Heart left ventricle (tissue), 16 donors: ENCODE measurements around the gene ABO. TPM values are rescaled to one million over a fixed set of nuclear protein-coding genes. Genes with fewer than 3 reads are reported as not detected.
"Not testable (repeated sequence)": the region's sequence is repeated elsewhere in the genome, so short reads cannot be mapped to it uniquely, and the experiment has no call there.

Experiments used
- ATAC-seq, 4 donors: fragments of 200-7000 bp; cut with Tn5 transposase; one replicate each; pipeline ENCODE4 v1.9.1; 2020 to 2022; ENCODE audit warnings: moderate library complexity in 4 of 4, mild to moderate bottlenecking in 3 of 4, moderate number of reproducible peaks in 1 of 4
- DNase-seq, 5 donors: peaks; one replicate each; pipeline ENCODE4 v3.0.0-alpha.2; 2020
- H3K27ac ChIP-seq, 12 donors: fragments of 200-600 bp; sonication (generic) in 4 of 12; one replicate each; pipeline versions ENCODE4 v1.5.0 to v1.8.0; 2016 to 2022; ENCODE audit warnings: mild to moderate bottlenecking in 2 of 12
- H3K27me3 ChIP-seq, 9 donors: fragments of 200-600 bp; sonication (generic) in 2 of 9; one replicate each; pipeline versions ENCODE4 v1.5.1 to v1.8.0; 2016 to 2022; ENCODE audit warnings: mild to moderate bottlenecking in 3 of 9
- H3K36me3 ChIP-seq, 9 donors: fragments of 200-600 bp; sonication (generic) in 2 of 9; one replicate each; pipeline versions ENCODE4 v1.5.0 to v1.8.0; 2018 to 2022; ENCODE audit warnings: mild to moderate bottlenecking in 2 of 9
- H3K4me1 ChIP-seq, 12 donors: fragments of 200-600 bp; sonication (generic) in 4 of 12; one replicate each; pipeline versions ENCODE4 v1.5.0 to v1.8.0; 2016 to 2022; ENCODE audit warnings: mild to moderate bottlenecking in 3 of 12
- H3K4me3 ChIP-seq, 12 donors: fragments of 200-600 bp; sonication (generic) in 4 of 12; one replicate each; pipeline versions ENCODE4 v1.5.0 to v1.8.0; 2017 to 2022; ENCODE audit warnings: mild to moderate bottlenecking in 9 of 12, moderate library complexity in 4 of 12
- H3K9me3 ChIP-seq, 12 donors: fragments of 200-600 bp; sonication (generic) in 4 of 12; one replicate each; pipeline versions ENCODE4 v1.5.0 to v1.8.0; 2016 to 2022; ENCODE audit warnings: mild to moderate bottlenecking in 1 of 12
- POLR2A ChIP-seq, 2 donors: fragments of 450-650 bp; IDR thresholded peaks; one replicate each; pipeline ENCODE4 v1.6.1; 2017; ENCODE audit warnings: antibody characterized with exemption in 2 of 2, mild to moderate bottlenecking in 2 of 2, moderate library complexity in 2 of 2
- WGBS, 4 donors: extraction: QIAGEN DNeasy Blood & Tissue Kit in 2 of 4; methylation state at CpG; one replicate each; pipeline versions ENCODE4 v1.1.5 to v1.1.7; 2013 to 2018; 5-methylcytosine and 5-hydroxymethylcytosine counted together
- intact Hi-C, 10 donors: fragments of 100-400 bp; cut with DNase I; formaldehyde crosslinking; loops; one replicate each; pipeline versions ENCODE4 v1.11.1 to v1.14.2; 2022
- polyA plus RNA-seq, 2 donors: library from polyadenylated mRNA; stranded (reverse); fragments of 200-250 nt; gene quantifications; one replicate each; pipeline ENCODE4 v1.2.3, GENCODE V29; 2013
- total RNA-seq, 9 donors: library from RNA; depleted of rRNA in 2 of 9; stranded (reverse); fragments of >200 nt in 2 of 9; fragmentation: NEBNext Ultra II Directional in 3 of 9; extraction: Animal tissue kit (Norgen Biotek cat#: 25700) in 3 of 9; gene quantifications; one replicate each; pipeline versions ENCODE4 v1.1.0 to v1.2.4, GENCODE V29; 2016 to 2023
- TF ChIP-seq, protein P1 (sequence below), 12 donors: fragments of 200-600 bp; sonication (generic) in 4 of 12; IDR thresholded peaks; one replicate each; pipeline versions ENCODE4 v1.5.0 to v1.8.0; 2018 to 2022; ENCODE audit warnings: antibody characterized with exemption in 12 of 12, mild to moderate bottlenecking in 5 of 12
- donor health status: ischemic (EF 13 %, LVEDD 7.1; RV severe dilation, severe dysfunction).
- donor health status: healthy with polysubstance abuse.
- donor health status: DM: no; HTN: yes; CAD: no.
- donor health status: DM: no; HTN: no; CAD: no.
- donor health status: ischemic (EF 25% LVEDD 6.9; RV normal size, moderate dysfunction).
- donor health status: ischemic (EF 25% LVEDD 5.7; RV mildly dilated, moderate dysfunction).
- donor health status: healthy.
- donor health status: DM: yes; HTN: yes; CAD: no.
- donor health status: ischemic (EF 35%, LVEDD 5.7; RV mildly dilated, moderate dysfunction).
- donor health status: nonischemic (EF 11% LVEDD 7.7; RV severe dilation, severe dysfunction).
- donor health status: DM: yes; HTN: yes; CAD: no.
- donor health status: PGD.
- donor health status: ischemic (EF 29% LVEDD 5.4; RV normal size, mild dysfunction).
- donor health status: nonischemic (EF 23%, LVEDD 6.1; RV moderate dilation, normal function).

ABO gene
- total and polyA plus RNA-seq, 11 donors, result 0.43 to 3.5 (median 1.9) TPM

DNA sequence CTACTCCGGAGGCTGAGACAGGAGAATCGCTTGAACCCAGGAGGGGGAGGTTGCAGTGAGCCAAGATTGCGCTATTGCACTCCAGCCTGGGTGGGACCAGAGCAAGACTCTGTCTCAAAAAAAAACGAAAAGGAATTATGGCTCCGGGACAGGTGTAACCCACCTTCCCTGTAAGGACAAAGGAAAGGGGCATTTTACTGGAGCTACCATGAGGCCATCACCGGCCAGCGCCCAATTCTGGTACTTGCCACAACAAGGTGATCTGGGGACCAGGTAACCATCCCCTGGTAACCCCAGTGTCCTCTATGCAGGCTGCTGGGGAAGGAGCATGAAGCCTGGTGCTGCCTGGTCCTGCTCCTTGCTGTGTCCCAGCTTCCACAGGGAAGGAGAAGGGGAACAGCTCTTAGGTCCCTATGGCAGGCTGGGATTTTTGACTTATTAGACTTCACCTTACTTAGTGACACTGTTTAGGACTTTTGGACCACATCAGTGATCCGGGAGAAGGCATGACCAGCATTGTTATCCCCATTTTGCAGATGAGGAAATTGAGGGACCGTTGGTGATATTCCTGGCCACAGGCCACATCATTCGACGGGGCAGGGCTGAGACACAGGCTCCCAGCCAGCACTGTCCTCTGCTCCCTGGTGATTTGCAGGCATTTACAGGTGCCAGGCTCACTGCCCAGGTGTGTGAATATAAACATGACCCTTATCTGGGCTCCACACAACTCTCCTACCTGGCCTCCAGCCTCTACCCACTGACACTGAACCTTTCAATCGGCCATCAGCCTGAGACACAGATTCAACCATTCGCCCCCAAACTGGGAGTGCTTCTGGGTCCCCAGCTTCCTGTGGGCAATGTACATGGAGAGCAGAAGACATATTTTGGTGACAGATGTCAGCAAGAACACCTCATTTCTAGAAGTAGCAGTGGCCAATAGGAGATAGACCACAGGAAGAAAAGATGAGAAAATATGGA is 26.5 kb upstream of the ABO start:
- no peak overlapping the region for H3K4me3 ChIP-seq
- no peaks in the 10 kb centered on the region for H3K36me3 ChIP-seq
- intact Hi-C loops, result no loop called here
- H3K27me3 ChIP-seq, result peaks cover 0 to 8% (median 0%) of the 10 kb centered on the region in 9 donors
- H3K9me3 ChIP-seq, result no peaks in the 10 kb centered on the region
- no peak for DNase-seq
- TF ChIP-seq, protein P1, sequence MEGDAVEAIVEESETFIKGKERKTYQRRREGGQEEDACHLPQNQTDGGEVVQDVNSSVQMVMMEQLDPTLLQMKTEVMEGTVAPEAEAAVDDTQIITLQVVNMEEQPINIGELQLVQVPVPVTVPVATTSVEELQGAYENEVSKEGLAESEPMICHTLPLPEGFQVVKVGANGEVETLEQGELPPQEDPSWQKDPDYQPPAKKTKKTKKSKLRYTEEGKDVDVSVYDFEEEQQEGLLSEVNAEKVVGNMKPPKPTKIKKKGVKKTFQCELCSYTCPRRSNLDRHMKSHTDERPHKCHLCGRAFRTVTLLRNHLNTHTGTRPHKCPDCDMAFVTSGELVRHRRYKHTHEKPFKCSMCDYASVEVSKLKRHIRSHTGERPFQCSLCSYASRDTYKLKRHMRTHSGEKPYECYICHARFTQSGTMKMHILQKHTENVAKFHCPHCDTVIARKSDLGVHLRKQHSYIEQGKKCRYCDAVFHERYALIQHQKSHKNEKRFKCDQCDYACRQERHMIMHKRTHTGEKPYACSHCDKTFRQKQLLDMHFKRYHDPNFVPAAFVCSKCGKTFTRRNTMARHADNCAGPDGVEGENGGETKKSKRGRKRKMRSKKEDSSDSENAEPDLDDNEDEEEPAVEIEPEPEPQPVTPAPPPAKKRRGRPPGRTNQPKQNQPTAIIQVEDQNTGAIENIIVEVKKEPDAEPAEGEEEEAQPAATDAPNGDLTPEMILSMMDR (IDR thresholded peaks at IDR 0.05), result no peak
- no peak for TF ChIP-seq POLR2A (IDR thresholded peaks at IDR 0.05)
- 87 to 88% (median 88%) methylated on average over 13 of the region's 13 CpGs for WGBS, 4 donors
- H3K4me1 ChIP-seq, result no peaks in the 10 kb centered on the region
- H3K27ac ChIP-seq, result no peak overlapping the region
- peak in 1 of 4 donors; percentile 20 for ATAC-seq

DNA sequence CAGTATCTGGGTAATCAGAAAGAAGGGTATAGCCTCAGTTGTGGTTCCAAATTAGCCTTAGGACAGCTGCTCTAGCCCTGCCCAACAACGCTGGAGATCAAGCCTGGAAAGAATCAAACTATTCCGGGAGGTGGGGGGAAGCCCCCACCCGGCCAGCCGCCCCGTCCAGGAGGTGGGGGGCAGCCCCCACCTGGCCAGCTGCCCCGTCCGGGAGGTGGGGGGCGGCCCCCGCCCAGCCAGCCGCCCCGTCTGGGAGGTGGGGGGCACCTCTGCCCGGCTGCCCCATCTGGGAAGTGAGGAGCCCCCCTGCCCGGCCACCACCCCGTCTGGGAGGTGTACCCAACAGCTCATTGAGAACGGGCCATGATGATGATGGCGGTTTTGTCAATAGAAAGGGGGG is 25.0 kb upstream of the ABO start:
- intact Hi-C loops, ATAC-seq, H3K9me3 ChIP-seq, H3K4me3 ChIP-seq, H3K27ac ChIP-seq, H3K36me3 ChIP-seq, DNase-seq, H3K4me1 ChIP-seq: not testable (repeated sequence)
- H3K27me3 ChIP-seq, result peaks cover 0 to 11% (median 0%) of the 10 kb centered on the region in 9 donors
- 73 to 83% (median 78%) methylated on average over 13 to 16 of the region's 16 CpGs for WGBS, 4 donors

DNA sequence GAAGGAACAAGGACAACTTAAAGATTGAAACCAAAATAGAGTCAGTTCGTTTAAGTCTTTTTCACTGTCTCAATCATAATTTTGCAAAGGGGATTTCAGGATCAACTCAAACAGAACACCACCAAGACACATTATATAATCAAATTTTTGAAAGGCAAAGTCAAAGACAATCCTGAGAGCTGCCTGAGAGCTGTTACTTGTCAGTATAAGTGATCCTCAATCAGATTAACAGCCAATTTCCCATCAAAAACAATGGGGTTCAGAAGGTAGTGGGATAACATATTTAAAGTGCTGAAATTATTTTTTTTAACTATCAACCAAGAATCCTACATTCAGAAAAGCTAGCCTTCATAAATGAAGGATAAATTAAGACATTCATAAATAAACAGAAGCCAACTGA is 19.3 kb upstream of the ABO start:
- WGBS, 4 donors, result 58 to 67% (median 62%) methylated on average over 1 of the region's 1 CpG
- no peak for TF ChIP-seq POLR2A (IDR thresholded peaks at IDR 0.05)
- TF ChIP-seq, protein P1 (IDR thresholded peaks at IDR 0.05), result no peak
- ATAC-seq (no peak), DNase-seq (no peak)
- H3K9me3 ChIP-seq, result peaks cover 0 to 13% (median 5%) of the 10 kb centered on the region in 12 donors
- H3K4me1 ChIP-seq, result no peaks in the 10 kb centered on the region
- intact Hi-C loops, result no loop called here
- H3K27ac ChIP-seq, result no peak overlapping the region
- H3K4me3 ChIP-seq, result no peak overlapping the region
- H3K27me3 ChIP-seq, result peaks cover 0 to 17% (median 0%) of the 10 kb centered on the region in 9 donors
- no peaks in the 10 kb centered on the region for H3K36me3 ChIP-seq

DNA sequence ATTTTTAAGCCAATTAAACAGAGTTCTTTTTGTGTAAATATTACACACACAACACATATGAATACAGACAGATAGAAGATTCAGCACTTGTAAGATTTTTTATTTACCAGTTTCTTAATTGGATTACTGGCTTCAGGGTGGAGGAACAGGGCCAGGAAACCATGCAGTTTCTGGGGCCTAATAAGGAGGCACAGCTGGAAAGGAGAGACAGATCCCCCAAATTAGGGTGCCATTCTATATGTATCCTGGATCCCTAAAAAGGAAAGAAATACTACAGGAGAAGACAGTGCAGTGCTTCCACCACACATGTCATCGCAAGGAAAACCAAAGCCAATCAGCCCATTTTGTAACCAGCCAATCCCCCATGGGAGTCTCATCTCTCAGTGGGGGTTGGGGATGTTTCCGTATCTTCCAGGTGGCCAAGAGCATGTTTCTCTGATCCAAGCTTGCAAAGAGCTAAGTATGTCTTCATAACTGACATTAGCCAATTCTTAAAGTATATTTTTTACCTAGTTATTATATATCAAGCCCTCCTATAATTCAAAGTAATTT is 15.8 kb upstream of the ABO start:
- intact Hi-C loops, result no loop called here
- TF ChIP-seq POLR2A (IDR thresholded peaks at IDR 0.05), result no peak
- TF ChIP-seq, protein P1 (IDR thresholded peaks at IDR 0.05), result no peak
- H3K36me3 ChIP-seq, result no peaks in the 10 kb centered on the region
- peaks cover 0 to 21% (median 5%) of the 10 kb centered on the region in 12 donors for H3K9me3 ChIP-seq
- peaks cover 0 to 10% (median 0%) of the 10 kb centered on the region in 9 donors for H3K27me3 ChIP-seq
- DNase-seq (no peak), ATAC-seq (no peak)
- no peak overlapping the region for H3K27ac ChIP-seq
- no peak overlapping the region for H3K4me3 ChIP-seq
- H3K4me1 ChIP-seq, result no peaks in the 10 kb centered on the region
- 91 to 94% (median 93%) methylated on average over 2 of the region's 2 CpGs for WGBS, 4 donors
